G401.6 (cell line): ENCODE results near the gene NCK2.
"Not testable (repeated sequence)": the region's sequence is repeated elsewhere in the genome, so short reads cannot be mapped to it uniquely, and the experiment has no call there.

Experiments used
- FAIRE-seq: peaks from 2 replicates; lab custom pipeline; 2012; peaks lifted over from hg19 to GRCh38; lab: Jason Lieb, UNC

The NCK2 gene

GRCh38 chr2:105756435-105756834, 11.7 kb downstream of the NCK2 start:
- no peak for FAIRE-seq

DNA sequence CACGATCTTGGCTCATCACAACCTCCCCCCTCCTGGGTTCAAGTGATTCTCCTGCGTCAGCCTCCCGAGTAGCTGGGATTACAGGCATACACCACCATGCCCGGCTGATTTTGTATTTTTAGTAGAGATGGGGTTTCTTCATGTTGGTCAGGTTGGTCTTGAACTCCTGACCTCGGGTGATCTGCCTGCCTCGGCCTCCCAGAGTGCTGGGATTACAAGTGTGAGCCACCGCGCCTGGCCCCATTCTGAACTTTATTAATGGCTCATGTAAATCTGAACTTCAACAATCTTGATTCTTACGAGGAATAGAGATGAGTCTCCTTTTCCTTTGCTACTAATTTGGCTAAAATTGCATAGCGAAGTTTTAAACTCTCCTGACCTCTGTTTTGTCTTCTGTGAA, 12.2 kb downstream of the NCK2 start:
- not testable (repeated sequence) for FAIRE-seq

DNA sequence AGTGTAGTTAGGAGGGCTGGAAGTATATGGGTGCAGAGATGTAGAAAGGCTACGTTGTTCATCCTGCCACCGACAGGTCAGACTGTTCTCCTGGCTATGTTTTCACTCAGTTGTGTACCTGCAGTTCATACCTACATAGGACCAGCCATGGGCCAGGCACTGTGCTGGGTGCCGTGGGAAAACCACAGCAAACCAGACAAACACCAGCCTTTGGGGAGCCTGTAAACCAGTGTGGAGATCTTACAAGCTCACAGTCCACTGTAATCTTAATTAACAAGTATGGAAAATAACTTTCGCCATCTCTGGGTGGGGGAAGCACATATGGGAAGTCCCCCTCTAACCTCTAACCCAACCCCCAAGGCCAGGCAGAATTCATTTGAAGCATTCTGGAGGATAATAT, 12.7 kb downstream of the NCK2 start:
- FAIRE-seq, result no peak

DNA sequence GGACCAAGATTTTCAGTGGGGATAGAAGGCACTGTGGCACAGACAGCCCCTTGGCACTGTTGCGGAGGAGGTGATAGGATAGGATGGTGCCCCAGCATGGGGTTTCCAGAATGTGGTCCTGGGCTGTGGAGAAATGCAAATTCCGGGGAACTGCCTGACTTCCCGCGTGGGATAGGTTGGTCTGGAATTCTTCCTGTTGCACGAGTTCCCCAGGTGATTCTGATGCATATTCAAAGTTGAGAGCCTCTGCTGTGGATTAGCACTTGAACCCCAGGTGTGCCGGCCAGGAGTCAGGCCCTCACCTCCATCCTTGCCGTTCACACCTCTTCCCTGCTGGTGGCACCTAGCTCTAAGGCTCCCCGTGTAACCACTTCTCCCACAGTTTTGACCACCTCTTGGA, 15.5 kb downstream of the NCK2 start:
- FAIRE-seq, result no peak

- no peak for FAIRE-seq
Observed at GRCh38 chr2:105760639-105761337, 16.1 kb downstream of the NCK2 start.

DNA sequence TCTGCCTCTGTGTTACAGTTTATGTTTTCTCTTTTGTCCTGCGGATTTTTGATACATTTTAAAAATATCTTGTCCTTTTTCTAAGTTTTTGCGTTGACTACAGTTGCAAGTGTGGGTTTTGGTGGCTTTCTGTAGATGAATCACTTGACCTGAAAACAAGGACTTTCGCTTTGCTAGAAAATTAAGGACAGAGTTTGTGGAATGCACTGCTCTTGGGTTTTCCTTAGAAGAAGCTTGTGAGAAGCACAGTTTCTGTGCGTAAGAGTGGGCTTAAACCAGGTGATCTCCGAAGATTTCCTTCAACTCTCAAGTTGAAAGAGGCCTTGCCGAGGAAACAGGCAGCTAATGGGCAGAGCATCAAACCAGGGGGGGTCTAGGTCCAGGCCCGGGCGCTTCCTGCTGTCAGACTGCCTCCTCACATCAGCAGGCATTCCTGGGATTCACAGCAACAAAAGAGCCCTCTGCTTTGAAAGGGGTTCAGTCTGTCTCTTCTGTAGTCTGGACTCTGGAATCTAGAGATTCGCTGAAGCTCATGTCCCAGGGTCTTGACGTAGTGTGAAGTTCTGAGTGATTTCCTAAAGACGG, 17.3 kb downstream of the NCK2 start:
- FAIRE-seq, result no peak

- no peak for FAIRE-seq
Observed at GRCh38 chr2:105763076-105763475, 18.4 kb downstream of the NCK2 start.

DNA sequence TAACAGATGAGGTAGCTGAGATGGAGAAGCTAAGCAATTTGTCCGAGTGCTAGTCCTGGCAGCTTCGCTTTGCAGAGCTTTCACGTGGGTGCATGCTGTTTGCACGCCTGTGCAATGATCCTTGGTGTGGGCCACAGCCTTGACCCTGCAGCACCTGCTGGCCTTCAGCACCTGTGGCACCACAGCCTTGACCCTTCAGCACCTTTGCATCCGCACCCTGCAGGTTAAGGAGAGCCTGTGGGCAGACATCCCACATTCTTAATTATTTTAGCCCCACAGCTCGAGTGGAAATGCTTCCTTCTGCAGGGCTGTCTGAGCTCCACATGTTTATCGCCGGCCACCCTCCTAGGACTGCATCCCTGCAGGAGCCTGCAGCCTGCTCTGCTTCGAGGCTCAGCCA, 19.3 kb downstream of the NCK2 start:
- no peak for FAIRE-seq

DNA sequence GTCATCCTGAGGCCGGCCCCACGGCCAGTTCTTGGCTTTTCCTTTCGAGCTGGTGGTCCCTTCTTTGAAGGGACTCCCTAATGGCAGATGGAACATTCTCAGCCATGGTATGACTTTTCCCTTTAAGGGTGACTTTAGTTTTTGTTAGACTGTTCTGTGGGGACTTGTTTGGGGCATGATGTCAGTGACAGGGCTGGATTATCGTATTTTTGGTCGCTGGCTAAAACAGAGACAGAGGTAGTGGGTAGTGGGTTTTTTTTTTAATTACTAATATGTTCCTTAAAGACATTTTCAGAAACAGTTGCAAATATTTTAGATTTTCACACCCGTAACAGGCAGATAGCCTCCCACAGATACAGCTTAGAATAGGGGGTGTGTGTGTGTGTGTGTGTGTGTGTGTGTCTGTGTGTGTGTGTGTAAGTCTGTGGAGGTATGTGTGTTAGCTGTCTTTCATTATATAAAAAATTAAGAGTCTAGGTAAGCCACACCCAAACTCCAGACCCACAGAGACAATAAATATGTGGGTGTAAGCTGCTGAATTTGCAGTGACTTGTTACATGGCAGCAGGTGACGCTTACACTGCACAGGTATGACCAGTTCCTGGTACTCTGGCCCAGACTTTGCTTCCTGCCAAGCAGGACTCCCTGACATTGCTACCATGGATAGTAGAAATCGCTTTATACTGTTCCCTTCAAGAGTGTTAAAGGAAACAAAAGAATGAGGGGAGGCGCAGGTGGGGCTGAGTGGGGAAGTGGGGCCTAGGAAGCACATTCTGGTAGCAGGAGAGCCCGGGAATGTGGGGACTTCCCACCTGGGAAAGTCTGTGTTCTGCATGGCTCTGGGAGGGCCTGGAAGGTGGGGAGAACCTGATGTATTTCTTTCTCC, 20.9 kb downstream of the NCK2 start:
- no peak for FAIRE-seq

- FAIRE-seq, result no peak
Observed at GRCh38 chr2:105766300-105766866, 21.7 kb downstream of the NCK2 start.

- no peak for FAIRE-seq
Observed at GRCh38 chr2:105768176-105768575, 23.5 kb downstream of the NCK2 start.

- no peak for FAIRE-seq
Observed at GRCh38 chr2:105768961-105769452, 24.3 kb downstream of the NCK2 start.

GRCh38 chr2:105769504-105769903, 24.8 kb downstream of the NCK2 start:
- FAIRE-seq, result no peak

GRCh38 chr2:105770149-105770548, 25.4 kb downstream of the NCK2 start:
- FAIRE-seq, result no peak

- not testable (repeated sequence) for FAIRE-seq
Observed at GRCh38 chr2:105771291-105771690, 26.6 kb downstream of the NCK2 start.

DNA sequence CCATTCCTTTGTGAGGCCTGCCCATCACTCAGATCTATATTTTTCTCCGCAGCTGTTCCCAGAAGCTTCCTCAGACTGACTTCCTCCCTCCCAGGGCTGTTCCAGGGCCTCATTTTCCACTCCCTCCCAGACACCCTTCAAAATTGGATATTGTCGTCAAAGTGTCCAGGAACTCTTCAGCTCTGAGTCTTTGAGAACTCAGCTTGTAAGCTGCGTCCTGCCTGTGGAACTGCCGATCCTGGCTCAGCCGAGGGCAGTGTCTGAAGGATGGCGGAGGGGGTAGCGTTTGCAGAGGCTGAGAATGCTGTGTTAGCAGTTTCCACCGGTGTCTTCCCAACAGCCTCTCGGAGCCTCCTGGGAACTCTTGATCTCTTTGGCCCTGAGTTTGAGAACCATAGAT, 27.1 kb downstream of the NCK2 start:
- FAIRE-seq, result no peak

GRCh38 chr2:105772362-105772761, 27.6 kb downstream of the NCK2 start:
- no peak for FAIRE-seq

GRCh38 chr2:105773568-105773967, 28.9 kb downstream of the NCK2 start:
- FAIRE-seq, result no peak

DNA sequence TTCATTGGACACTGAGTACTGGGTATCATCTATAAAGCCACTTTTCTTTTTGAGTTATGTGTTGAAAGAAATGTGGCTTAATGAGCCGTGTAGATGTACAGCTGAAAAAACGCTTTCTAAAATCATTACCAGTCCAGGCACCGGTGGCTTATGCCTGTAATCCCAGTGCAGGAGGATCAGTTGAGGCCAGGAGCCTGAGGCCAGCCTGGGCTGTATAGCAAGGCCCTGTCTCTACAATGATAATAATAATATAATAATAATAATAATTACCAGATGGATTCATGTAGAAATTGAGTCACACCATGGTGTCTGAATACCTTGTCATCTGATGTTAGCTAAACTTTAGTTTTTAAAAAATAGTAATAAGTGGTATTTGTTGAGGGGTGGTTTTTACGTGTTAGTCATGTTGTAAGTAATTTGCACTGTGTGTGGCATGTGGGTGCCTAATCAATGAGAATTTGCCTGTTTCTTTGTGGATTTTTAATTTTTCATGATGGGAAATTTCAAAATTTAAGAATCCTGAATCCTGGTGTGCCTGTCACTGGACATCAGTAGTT, 30.1 kb downstream of the NCK2 start:
- no peak for FAIRE-seq

GRCh38 chr2:105775809-105776559, 31.3 kb downstream of the NCK2 start:
- no peak for FAIRE-seq

- no peak for FAIRE-seq
Observed at GRCh38 chr2:105776560-105776928, 31.8 kb downstream of the NCK2 start.

DNA sequence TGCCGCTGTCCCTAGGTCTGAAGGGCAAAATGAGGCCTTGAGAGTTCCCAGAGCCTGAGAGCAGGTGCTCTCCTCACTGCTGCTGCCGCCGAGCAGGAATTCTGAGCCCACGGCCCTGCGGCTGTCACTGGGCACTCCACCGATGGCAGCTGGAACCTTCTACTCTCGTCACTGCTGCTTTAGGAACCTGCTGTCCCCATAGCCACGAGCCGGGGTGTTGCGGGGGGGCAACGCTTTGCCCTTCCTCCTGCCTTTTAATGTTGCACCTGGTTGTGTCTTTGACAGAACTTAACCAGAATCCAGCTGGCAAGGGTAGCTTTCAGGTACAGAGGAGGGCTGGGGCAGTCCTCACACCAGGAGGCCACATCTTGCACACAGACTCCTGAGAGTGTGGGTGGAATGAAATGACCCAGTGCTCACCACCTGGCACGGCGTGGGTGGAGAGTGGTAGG, 32.3 kb downstream of the NCK2 start:
- FAIRE-seq, result no peak
